ENCODE results near the gene CTBP1. TPM values are rescaled to one million over a fixed set of nuclear protein-coding genes. Genes with fewer than 3 reads are reported as not detected.

The CTBP1 gene
- polyA plus RNA-seq, 1 donor from 2014 or later: 325 TPM

DNA sequence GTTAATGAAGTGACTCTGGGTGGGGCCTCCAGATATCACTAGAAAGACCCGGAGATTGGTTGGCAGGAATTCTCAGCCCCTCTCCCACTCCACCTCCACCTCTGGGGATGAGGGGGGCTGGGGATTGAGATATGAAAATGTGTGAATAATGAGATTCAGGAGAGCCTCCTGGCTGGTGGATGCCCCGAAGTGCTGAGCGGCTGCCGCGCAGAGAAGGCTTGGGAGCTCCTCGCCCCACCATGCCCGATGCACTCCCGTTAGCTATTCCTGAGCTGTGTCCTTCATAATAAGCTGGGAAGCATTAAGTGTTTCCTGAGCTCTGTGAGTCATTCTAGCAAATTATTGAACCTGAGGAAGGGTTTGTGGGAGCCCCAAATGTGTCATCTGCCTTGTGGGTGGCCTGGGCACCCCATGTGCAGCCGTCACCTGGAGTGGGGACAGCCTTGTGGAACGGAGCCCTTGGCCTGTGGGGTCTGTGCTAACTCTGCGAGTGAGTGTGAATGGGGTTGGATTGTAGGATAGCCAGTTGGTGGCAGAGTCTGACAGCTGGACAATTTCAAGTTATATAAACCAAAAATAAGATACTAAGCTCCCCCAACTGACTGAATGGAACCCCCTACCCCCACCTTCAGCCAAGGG lies 36.3 kb upstream of the CTBP1 start:
- no peaks in the 10 kb centered on the region for H3K9me2 ChIP-seq (ENCODE audit: insufficient read depth, low read length)
- no peaks in the 10 kb centered on the region for H3K27me3 ChIP-seq (ENCODE audit: insufficient read depth, low read depth, low read length)
- H4K20me1 ChIP-seq (ENCODE audit: insufficient read depth): no peaks in the 10 kb centered on the region
- TF ChIP-seq EP300 (conservative IDR thresholded peaks at IDR 0.05; ENCODE audit: poor library complexity, severe bottlenecking) (no peak), MXI1 (conservative IDR thresholded peaks at IDR 0.05; ENCODE audit: poor library complexity, severe bottlenecking) (no peak), RAD21 (conservative IDR thresholded peaks at IDR 0.05) (no peak), TAF1 (IDR thresholded peaks at IDR 0.05; ENCODE audit: low read depth) (no peak), SMC3 (conservative IDR thresholded peaks at IDR 0.05; ENCODE audit: poor library complexity) (no peak), EZH2 (IDR thresholded peaks at IDR 0.05; ENCODE audit: borderline replicate concordance, insufficient read depth, low read length, poor library complexity, severe bottlenecking) (no peak), POLR2AphosphoS5 (IDR thresholded peaks at IDR 0.05) (no peak)
- TF ChIP-seq, protein P1, sequence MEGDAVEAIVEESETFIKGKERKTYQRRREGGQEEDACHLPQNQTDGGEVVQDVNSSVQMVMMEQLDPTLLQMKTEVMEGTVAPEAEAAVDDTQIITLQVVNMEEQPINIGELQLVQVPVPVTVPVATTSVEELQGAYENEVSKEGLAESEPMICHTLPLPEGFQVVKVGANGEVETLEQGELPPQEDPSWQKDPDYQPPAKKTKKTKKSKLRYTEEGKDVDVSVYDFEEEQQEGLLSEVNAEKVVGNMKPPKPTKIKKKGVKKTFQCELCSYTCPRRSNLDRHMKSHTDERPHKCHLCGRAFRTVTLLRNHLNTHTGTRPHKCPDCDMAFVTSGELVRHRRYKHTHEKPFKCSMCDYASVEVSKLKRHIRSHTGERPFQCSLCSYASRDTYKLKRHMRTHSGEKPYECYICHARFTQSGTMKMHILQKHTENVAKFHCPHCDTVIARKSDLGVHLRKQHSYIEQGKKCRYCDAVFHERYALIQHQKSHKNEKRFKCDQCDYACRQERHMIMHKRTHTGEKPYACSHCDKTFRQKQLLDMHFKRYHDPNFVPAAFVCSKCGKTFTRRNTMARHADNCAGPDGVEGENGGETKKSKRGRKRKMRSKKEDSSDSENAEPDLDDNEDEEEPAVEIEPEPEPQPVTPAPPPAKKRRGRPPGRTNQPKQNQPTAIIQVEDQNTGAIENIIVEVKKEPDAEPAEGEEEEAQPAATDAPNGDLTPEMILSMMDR (IDR thresholded peaks at IDR 0.05; ENCODE audit: poor library complexity, severe bottlenecking): no peak
- TF ChIP-seq, protein P2, sequence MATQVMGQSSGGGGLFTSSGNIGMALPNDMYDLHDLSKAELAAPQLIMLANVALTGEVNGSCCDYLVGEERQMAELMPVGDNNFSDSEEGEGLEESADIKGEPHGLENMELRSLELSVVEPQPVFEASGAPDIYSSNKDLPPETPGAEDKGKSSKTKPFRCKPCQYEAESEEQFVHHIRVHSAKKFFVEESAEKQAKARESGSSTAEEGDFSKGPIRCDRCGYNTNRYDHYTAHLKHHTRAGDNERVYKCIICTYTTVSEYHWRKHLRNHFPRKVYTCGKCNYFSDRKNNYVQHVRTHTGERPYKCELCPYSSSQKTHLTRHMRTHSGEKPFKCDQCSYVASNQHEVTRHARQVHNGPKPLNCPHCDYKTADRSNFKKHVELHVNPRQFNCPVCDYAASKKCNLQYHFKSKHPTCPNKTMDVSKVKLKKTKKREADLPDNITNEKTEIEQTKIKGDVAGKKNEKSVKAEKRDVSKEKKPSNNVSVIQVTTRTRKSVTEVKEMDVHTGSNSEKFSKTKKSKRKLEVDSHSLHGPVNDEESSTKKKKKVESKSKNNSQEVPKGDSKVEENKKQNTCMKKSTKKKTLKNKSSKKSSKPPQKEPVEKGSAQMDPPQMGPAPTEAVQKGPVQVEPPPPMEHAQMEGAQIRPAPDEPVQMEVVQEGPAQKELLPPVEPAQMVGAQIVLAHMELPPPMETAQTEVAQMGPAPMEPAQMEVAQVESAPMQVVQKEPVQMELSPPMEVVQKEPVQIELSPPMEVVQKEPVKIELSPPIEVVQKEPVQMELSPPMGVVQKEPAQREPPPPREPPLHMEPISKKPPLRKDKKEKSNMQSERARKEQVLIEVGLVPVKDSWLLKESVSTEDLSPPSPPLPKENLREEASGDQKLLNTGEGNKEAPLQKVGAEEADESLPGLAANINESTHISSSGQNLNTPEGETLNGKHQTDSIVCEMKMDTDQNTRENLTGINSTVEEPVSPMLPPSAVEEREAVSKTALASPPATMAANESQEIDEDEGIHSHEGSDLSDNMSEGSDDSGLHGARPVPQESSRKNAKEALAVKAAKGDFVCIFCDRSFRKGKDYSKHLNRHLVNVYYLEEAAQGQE (IDR thresholded peaks at IDR 0.05; ENCODE audit: borderline replicate concordance): no peak
- H3K36me3 ChIP-seq (ENCODE audit: insufficient read depth, low read length): no peaks in the 10 kb centered on the region
- no peak overlapping the region for H3K9ac ChIP-seq (ENCODE audit: low read length)
- peaks cover 6% of the 10 kb centered on the region for H3K79me2 ChIP-seq (replicated peaks; ENCODE audit: insufficient read depth, low read length)
- no peaks in the 10 kb centered on the region for H3K9me3 ChIP-seq (ENCODE audit: low read length)
- H3K4me3 ChIP-seq (ENCODE audit: low read length): no peak overlapping the region
- no peaks in the 10 kb centered on the region for H3F3A ChIP-seq (ENCODE audit: insufficient read depth, low read length, poor library complexity, severe bottlenecking)
- H3K27ac ChIP-seq (ENCODE audit: low read length): no peak overlapping the region
- H2AFZ ChIP-seq (ENCODE audit: low read depth, low read length): no peak overlapping the region
- H3K4me2 ChIP-seq (ENCODE audit: low read length): no peak overlapping the region

DNA sequence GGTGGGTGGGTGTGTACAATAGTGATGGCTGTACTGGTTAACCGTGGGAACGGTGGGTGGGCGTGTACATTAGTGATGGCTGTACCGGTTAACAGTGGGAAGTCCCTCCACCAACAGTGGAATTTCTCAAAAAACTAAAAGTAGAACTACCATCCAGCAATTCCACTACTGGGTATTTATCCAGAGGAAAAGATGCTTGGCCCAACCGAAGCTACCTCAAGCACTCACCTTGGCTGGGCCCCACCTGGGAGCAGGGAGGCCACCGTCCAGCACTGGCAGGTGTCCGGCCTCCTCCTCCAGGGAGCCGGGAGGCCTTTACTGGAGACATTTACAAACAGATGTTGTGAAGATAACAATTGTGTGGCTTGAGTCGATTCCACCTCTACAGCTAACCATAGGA lies 34.8 kb upstream of the CTBP1 start:
- Histone ChIP-seq H3K9me2 (ENCODE audit: insufficient read depth, low read length) (no peaks in the 10 kb centered on the region), H3K4me3 (ENCODE audit: low read length) (no peak overlapping the region), H3K79me2 (replicated peaks; ENCODE audit: insufficient read depth, low read length) (no peaks in the 10 kb centered on the region), H2AFZ (ENCODE audit: low read depth, low read length) (no peak overlapping the region), H3K9ac (ENCODE audit: low read length) (no peak overlapping the region), H3F3A (ENCODE audit: insufficient read depth, low read length, poor library complexity, severe bottlenecking) (no peaks in the 10 kb centered on the region), H3K9me3 (ENCODE audit: low read length) (no peaks in the 10 kb centered on the region), H4K20me1 (ENCODE audit: insufficient read depth) (no peaks in the 10 kb centered on the region), H3K36me3 (ENCODE audit: insufficient read depth, low read length) (no peaks in the 10 kb centered on the region), H3K27me3 (ENCODE audit: insufficient read depth, low read depth, low read length) (no peaks in the 10 kb centered on the region), H3K4me2 (ENCODE audit: low read length) (no peak overlapping the region), H3K27ac (ENCODE audit: low read length) (no peak overlapping the region)
- TF ChIP-seq EP300 (conservative IDR thresholded peaks at IDR 0.05; ENCODE audit: poor library complexity, severe bottlenecking) (no peak), EZH2 (IDR thresholded peaks at IDR 0.05; ENCODE audit: borderline replicate concordance, insufficient read depth, low read length, poor library complexity, severe bottlenecking) (no peak), MXI1 (conservative IDR thresholded peaks at IDR 0.05; ENCODE audit: poor library complexity, severe bottlenecking) (no peak), TAF1 (IDR thresholded peaks at IDR 0.05; ENCODE audit: low read depth) (no peak), SMC3 (conservative IDR thresholded peaks at IDR 0.05; ENCODE audit: poor library complexity) (no peak), POLR2AphosphoS5 (IDR thresholded peaks at IDR 0.05) (no peak), RAD21 (conservative IDR thresholded peaks at IDR 0.05) (no peak)
- TF ChIP-seq, protein P2 (IDR thresholded peaks at IDR 0.05; ENCODE audit: borderline replicate concordance): no peak
- TF ChIP-seq, protein P1 (IDR thresholded peaks at IDR 0.05; ENCODE audit: poor library complexity, severe bottlenecking): no peak
